GM18526 (cell line): ENCODE results near the gene GPR52.

Experiments
- POLR2A ChIP-seq: IDR thresholded peaks from 3 replicates; pipeline ENCODE4 v1.6.1; 2011; ENCODE audit not compliant: insufficient read length; ENCODE audit errors: extremely low read depth

GPR52 gene, protein sequence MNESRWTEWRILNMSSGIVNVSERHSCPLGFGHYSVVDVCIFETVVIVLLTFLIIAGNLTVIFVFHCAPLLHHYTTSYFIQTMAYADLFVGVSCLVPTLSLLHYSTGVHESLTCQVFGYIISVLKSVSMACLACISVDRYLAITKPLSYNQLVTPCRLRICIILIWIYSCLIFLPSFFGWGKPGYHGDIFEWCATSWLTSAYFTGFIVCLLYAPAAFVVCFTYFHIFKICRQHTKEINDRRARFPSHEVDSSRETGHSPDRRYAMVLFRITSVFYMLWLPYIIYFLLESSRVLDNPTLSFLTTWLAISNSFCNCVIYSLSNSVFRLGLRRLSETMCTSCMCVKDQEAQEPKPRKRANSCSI

DNA sequence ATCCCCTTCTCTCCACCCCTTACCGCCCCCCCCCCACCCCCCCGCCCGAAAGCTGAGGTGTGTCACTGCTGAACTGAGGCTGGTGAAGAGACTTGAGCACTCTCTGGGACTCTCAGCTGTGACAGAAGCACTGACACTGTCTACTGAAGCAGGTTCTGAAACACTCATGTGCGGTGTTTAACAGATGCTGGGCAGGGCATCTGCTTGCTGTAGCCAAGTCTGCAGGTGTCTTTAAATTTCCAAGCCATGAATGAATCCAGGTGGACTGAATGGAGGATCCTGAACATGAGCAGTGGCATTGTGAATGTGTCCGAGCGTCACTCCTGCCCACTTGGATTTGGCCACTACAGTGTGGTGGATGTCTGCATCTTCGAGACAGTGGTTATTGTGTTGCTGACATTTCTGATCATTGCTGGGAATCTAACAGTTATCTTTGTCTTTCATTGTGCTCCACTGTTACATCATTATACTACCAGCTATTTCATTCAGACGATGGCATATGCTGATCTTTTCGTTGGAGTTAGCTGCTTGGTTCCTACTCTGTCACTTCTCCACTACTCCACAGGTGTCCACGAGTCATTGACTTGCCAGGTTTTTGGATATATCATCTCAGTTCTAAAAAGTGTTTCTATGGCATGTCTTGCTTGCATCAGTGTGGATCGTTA is at the start of gene GPR52:
TSS of gene GPR52 (plus strand) at position 99 of the 665 bp plus-strand sequence. CDS start at position 247, 148 bp downstream.
- no peak for TF ChIP-seq POLR2A

DNA sequence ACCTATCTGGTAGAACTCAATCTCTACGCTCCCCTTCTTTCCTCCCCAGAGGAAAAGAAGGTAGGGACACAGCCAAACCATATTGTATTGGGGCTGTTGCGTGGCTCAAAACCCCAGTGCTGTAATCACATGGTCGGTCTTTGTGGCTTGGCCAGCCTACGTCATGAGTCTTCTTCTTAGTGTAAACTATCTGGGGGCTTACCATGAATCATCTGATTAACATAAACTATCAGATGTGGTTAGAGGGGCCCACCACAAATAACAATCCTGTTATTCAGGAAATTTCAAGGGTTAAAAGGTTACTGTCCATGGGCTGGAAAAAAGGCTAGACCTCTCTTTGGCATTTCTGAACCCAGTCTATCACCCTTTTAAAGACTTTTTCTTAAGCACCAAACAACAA is 49.5 kb upstream of the GPR52 start:
- TF ChIP-seq POLR2A, result no peak

DNA sequence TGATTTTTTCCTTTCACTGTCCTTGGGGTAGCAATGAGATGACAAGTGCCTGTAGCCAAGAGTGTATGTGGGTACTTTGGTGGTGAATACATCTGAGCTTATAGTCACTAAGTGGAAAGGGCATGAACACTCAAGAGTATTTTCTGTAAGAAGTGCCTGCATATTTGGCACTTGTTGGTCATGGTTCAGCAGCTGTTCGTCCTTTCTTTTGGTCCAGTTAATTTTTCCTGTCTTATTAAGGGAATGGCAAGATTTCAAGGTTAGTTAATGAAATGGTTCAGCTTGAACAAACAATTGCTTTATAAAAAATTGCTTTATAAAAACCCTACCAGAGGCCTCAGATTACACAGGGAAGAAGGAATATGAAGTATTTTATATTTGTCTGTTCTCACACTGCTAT is 48.6 kb upstream of the GPR52 start:
- no peak for TF ChIP-seq POLR2A

DNA sequence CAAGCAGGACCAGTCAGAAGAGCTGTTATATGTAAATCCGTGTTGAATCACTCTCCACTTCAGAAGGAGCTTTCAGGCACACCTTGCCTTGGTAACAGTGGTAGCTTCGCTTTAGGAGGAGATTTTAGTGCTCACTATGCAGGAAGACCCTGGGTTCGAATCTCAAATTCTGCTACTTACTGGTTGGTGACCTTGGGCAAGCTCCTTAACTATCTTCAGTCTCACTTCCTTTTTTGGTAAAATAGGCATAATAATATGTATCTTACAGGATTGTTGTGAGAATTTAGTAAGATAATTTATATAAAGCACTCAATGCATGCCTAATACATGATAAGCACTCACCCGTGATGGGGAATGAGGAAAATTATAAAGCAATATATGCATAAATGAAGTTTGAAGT is 46.7 kb upstream of the GPR52 start:
- TF ChIP-seq POLR2A, result no peak

DNA sequence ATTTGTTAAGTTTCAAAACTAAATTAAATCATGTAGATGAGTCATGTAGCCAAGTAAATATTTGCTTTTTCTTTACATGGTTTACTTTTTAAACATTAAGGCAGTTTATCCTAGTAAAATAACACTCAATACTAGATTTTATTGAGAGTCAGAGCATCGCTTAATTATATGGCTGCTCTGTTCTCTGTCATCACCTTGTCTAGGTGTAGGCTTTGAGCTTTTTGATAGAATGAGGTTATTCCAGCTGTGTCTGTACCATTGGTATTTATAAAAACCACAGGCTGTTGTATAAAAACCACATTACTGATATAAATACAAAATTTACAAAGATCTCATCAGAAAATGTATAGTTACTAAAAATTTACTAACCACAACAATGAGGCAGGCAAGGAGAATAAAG is 42.5 kb upstream of the GPR52 start:
- TF ChIP-seq POLR2A, result no peak

DNA sequence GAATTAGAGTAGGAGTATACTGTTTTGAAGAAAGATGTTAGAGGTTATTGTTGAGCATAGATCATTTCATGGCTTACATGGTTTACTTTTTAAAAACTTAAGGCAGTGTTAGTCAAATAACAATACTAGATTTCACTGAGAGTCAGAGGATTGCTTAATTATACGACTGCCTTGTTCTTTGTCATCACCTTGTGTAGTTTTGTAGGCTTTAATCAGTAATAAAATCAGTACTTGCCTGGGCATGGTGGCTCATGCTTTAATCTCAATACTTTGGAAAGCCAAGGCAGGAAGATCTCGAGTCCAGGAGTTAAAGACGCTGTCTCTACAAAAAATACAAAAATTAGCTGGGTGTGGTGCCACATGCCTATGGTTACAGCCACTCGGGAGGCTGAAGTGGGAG is 41.3 kb upstream of the GPR52 start:
- no peak for TF ChIP-seq POLR2A

DNA sequence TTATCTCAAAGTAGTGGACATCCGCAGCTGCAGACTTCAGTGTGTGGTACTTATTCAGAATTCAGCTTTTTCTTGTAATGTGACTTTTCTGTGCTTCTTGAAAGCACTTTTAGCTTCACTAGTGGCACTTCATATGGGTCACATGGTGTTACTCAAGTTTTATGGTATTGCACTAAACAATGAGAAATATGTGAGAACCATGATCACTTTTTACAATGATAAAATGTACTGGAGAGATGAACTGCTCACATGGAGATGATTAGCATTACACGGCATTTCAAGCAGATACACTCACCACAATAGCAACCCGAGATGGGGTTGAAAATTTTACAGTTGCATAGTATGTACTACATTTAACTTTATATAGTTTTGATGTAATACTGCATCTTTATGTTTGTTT is 40.1 kb upstream of the GPR52 start:
- no peak for TF ChIP-seq POLR2A

DNA sequence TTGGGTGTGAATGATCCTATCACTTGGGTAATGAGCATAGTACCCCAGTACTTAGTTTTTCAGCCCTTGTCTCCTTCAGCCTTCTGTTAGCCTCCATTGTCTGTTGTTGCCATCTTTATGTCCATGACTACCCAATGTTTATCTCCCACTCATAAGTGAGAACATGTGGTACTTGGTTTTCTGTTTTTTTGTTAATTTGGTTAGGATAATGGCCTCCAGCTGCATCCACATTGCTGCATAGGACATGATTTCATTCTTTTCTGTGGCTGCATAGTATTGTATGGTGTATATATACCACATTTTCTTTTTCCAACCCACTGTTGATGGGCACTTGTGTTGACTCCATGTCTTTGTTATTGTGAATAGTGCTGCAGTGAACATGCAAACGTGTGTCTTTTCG is 39.6 kb upstream of the GPR52 start:
- TF ChIP-seq POLR2A, result no peak

DNA sequence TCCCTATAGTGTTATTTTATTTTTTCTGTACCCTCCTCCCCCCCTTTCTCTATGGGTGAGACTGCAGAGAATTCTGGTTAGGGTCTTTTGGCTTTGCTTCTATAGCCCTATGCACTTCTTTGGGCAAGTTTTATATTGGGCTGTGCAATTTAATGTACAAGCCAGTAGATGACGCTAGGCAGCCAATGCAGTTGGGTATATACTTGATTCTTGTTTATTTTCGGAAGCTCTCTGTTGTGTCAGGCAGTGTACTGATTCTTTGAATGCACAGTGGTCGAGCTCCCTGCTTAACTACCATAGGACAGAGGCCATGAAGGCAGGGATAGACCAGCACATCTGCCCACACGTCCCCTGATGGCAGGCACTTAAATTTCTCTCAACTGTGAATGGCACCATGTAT is 34.1 kb upstream of the GPR52 start:
- no peak for TF ChIP-seq POLR2A

DNA sequence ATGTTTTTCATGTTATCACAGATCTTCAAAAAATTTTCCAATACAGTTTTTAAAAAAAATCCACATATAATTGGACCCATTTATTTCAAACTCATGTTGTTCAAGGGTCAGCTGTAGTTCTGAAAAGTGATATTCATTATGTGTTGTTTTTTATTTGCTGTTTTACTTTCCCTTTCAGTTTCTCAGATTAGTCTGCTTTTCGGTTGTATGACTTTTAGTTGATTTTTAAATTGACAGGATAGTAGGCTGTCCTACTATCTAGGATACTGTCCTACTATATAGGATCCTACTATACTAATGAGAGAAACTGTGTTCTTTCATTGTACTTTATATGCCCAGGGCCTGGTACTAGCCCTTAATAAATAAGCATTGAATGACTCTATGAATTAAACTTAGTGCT is 33.6 kb upstream of the GPR52 start:
- no peak for TF ChIP-seq POLR2A

DNA sequence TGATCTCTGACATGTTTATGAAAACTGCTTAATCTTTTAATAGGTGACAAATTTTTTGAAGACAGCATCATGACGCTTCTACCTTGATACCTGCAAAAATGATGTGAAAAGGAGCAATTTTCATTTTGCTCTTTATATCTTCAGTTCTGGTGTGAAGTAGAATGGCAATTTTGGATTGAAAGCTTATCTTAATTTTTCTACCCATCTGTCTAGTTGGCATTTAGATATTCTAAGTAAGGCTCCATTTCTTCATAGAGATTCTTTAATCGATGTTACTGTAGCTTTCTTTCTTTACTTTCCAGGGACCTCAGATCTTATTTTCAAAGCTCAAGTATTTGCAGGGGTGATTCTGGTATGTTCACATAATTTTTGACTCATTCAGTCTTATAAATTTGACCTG is 32.3 kb upstream of the GPR52 start:
- no peak for TF ChIP-seq POLR2A

DNA sequence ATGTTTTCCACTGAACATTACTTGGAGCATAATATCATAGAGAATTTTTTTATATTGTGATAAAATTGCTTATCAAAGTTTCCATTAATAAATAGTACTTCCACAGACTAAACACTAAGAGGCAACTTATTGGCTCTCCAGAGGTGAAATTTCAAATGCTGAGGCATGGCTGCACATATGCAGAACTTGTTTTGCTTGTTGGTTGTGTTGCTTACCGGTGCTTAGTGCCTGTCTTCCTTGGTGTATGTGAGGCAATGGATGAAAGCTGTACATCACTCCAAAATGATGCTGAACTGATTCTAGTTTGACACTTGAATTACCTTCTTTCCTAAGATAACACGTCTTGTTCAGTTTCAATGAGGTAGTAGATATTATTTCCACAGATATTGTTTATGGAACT is 29.8 kb upstream of the GPR52 start:
- TF ChIP-seq POLR2A, result no peak

DNA sequence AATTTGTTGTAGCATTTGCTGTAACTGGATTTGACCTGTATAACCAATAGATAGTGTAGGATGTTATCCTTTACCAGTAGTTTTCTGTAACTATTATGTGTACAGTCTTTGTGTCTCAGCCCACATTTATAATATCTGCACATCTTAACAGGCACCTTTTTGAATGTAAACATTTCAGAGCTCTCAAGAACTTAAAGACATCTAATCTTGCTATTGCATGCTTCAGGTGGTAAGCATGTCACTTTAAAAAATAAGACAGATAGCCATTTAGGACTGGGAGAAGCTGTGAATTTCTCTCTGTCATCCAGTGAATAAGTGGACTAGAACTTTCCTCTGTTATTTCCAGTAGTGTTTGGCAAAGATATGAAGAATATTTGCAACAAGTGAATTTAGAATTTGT is 22.6 kb upstream of the GPR52 start:
- TF ChIP-seq POLR2A, result no peak

DNA sequence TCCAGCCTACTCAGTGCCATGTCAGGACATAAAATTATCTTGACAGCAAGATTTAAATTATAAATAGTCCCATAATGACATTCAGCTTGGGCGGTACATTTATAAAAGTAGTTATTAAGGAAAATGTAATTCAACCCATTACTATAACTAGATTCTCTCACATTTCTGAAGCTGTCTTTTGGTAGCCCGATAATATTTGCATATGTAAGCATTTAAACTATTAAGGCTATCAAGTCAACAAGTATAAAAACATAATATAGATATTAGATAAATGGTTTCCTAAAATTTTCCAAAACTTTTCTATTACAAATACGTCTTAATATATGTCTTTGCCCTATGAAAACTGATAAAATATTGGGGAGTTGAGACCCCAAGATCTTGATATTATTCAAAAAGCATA is 21.6 kb upstream of the GPR52 start:
- TF ChIP-seq POLR2A, result no peak

DNA sequence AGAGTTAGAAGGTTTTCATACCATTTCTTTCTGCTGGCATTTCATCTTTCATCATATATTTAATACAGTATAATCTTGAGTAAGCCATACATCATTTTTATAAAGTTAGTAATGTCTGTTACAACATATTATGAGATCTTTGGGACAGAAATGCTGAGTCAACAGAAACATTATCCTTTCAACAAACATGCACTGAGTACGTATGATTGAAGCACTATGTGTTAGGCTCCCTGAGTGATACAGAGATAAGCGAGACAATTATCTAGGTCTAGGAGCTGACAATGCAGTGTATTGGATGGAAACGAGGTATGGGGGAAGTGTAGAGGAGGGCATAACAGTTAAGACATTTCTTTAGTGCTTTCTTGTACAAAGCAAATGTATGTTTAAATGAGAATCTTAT is 19.7 kb upstream of the GPR52 start:
- TF ChIP-seq POLR2A, result no peak

DNA sequence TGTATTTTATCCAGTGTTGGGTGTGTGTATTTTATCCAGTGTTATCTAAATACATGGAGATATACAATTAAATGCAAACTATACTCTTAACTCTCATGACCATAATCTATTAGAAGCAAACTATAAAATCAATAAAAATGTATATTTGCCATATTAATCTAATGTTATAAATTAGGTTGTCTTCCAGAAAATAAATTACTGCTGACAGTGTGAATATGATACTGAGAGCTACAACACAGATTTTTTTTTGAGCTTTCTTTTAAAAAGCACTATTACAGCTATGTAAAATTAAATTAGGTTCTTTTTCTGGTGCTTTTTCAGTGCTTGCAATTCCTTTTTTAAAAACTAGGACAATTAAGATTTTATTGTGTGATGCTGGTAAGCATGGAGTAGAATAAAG is 19.0 kb upstream of the GPR52 start:
- no peak for TF ChIP-seq POLR2A

DNA sequence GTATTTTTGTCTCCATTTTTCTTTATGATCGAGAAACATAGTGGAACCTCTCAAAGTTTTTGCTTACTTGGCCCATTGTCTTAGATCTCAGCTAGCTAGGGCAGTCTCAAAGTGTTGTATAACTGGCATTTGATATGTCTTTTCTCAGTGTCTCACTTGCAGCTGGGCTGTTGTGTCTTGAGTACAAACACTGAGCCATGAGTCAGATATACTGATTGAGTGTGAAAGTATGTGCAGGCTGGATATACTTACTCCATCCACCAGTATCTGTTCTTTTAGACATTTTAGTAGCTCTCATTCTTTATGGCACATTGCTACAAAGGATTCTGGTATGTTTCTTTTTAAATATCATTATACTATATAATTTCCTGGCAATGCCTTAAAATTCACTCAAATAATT is 14.3 kb upstream of the GPR52 start:
- TF ChIP-seq POLR2A, result no peak
